IMR-90 (cell line): ENCODE data around the gene TBC1D10A. TPM values are rescaled to one million over a fixed set of nuclear protein-coding genes. Genes with fewer than 3 reads are reported as not detected.

ENCODE experiments used
- ATAC-seq: fragments of 200-7000 bp; cut with Tn5 transposase; 2 replicates; pipeline ENCODE4 v1.9.1; 2020; ENCODE audit warnings: low read depth, mild to moderate bottlenecking, moderate library complexity
- BruUV-seq: library from RNA; stranded (reverse); fragments of 400-500 nt; replicated peaks from 2 replicates; lab custom pipeline; 2021; lab: Mats Ljungman, UMichigan
- CTCF ChIA-PET: fragments of 300-600 bp; formaldehyde crosslinking; extraction: SDS; loops from one replicate; lab custom pipeline; 2021; ENCODE audit warnings: antibody characterized with exemption; lab: Yijun Ruan, JAX
- POLR2A ChIA-PET: fragments of 300-600 bp; sonication (Branson Sonifier 250); formaldehyde crosslinking; loops from one replicate; lab custom pipeline; 2022; ENCODE audit warnings: antibody characterized with exemption; ENCODE audit not compliant: unreplicated experiment; lab: Charles Lee
- DNase-seq: peaks from one replicate; pipeline ENCODE4 v3.0.0; 2013
- H2AFZ ChIP-seq: replicated peaks from 2 replicates; pipeline ENCODE3; 2013; ENCODE audit warnings: low read length, mild to moderate bottlenecking; ENCODE audit not compliant: poor library complexity
- H2AK5ac ChIP-seq: 2 replicates; pipeline ENCODE4 v1.6.1; 2013; ENCODE audit warnings: low read depth, low read length, inconsistent platforms
- H2AK9ac ChIP-seq: replicated peaks from 2 replicates; pipeline ENCODE3; 2013; ENCODE audit warnings: mild to moderate bottlenecking, low read depth, low read length, moderate library complexity; ENCODE audit not compliant: poor library complexity
- H2BK120ac ChIP-seq: 2 replicates; pipeline ENCODE4 v1.6.1; 2013; ENCODE audit warnings: low read depth, low read length, inconsistent platforms
- H2BK15ac ChIP-seq: 3 replicates; pipeline ENCODE4 v1.6.1; 2013; ENCODE audit warnings: low read depth, low read length, inconsistent platforms
- H2BK20ac ChIP-seq: 2 replicates; pipeline ENCODE4 v1.6.1; 2013; ENCODE audit warnings: low read depth, mild to moderate bottlenecking, inconsistent platforms, low read length, moderate library complexity
- H2BK5ac ChIP-seq: 2 replicates; pipeline ENCODE4 v1.6.1; 2013; ENCODE audit warnings: mild to moderate bottlenecking, low read depth, low read length, inconsistent platforms; ENCODE audit not compliant: poor library complexity, severe bottlenecking
- H3K14ac ChIP-seq: replicated peaks from 2 replicates; pipeline ENCODE4 v1.6.1; 2013; ENCODE audit warnings: low read depth, low read length, inconsistent platforms
- H3K18ac ChIP-seq: 2 replicates; pipeline ENCODE4 v1.6.1; 2013; ENCODE audit warnings: low read depth, low read length, control low read depth
- H3K23ac ChIP-seq: 2 replicates; pipeline ENCODE4 v1.6.1; 2013; ENCODE audit warnings: low read depth, low read length, inconsistent platforms
- H3K27ac ChIP-seq: 2 replicates; pipeline ENCODE4 v1.5.1; 2013; ENCODE audit warnings: mild to moderate bottlenecking, control low read depth, low read length; ENCODE audit not compliant: insufficient read depth
- H3K27me3 ChIP-seq: 2 replicates; pipeline ENCODE4 v1.6.1; 2013; ENCODE audit warnings: low read length; ENCODE audit not compliant: control insufficient read depth, insufficient read depth
- H3K36me3 ChIP-seq: 2 replicates; pipeline ENCODE4 v1.6.1; 2013; ENCODE audit warnings: low read length, mixed read lengths; ENCODE audit not compliant: control insufficient read depth, insufficient read depth
- H3K4ac ChIP-seq: 2 replicates; pipeline ENCODE4 v1.6.1; 2013; ENCODE audit warnings: low read depth, low read length, inconsistent platforms
- H3K4me1 ChIP-seq: 2 replicates; pipeline ENCODE4 v1.6.1; 2013; ENCODE audit warnings: low read length, mixed read lengths; ENCODE audit not compliant: control insufficient read depth, insufficient read depth
- H3K4me2 ChIP-seq: 2 replicates; pipeline ENCODE4 v1.6.1; 2013; ENCODE audit warnings: low read depth, mild to moderate bottlenecking, control low read depth, low read length, moderate library complexity
- H3K4me3 ChIP-seq: 2 replicates; pipeline ENCODE4 v1.5.1; 2013; ENCODE audit warnings: low read depth, mild to moderate bottlenecking, control low read depth, low read length, moderate library complexity; ENCODE audit not compliant: insufficient read depth
- H3K56ac ChIP-seq: 2 replicates; pipeline ENCODE4 v1.6.1; 2013; ENCODE audit warnings: low read length, inconsistent platforms; ENCODE audit not compliant: insufficient read depth; ENCODE audit errors: extremely low read depth
- H3K79me1 ChIP-seq, 2 experiments: 2 replicates each; pipeline ENCODE4 v1.6.1; 2013; ENCODE audit warnings: low read length in 2 of 2, inconsistent platforms in 1 of 2, low read depth in 1 of 2
- H3K9ac ChIP-seq: 2 replicates; pipeline ENCODE4 v1.6.1; 2013; ENCODE audit warnings: low read depth, low read length, control low read depth
- H3K9me1 ChIP-seq: 2 replicates; pipeline ENCODE4 v1.6.1; 2013; ENCODE audit warnings: low read length, inconsistent platforms; ENCODE audit not compliant: insufficient read depth
- H3K9me3 ChIP-seq: 2 replicates; pipeline ENCODE4 v1.6.1; 2013; ENCODE audit warnings: low read length; ENCODE audit not compliant: control insufficient read depth, insufficient read depth
- H4K20me1 ChIP-seq: 2 replicates; pipeline ENCODE4 v1.6.1; 2013; ENCODE audit warnings: low read length, inconsistent platforms; ENCODE audit not compliant: insufficient read depth
- H4K5ac ChIP-seq: 2 replicates; pipeline ENCODE4 v1.6.1; 2013; ENCODE audit warnings: mild to moderate bottlenecking, low read depth, low read length, control low read depth
- H4K8ac ChIP-seq, 2 experiments: 2 replicates each; pipeline ENCODE4 v1.6.1; 2013; ENCODE audit warnings: low read depth in 2 of 2, low read length in 2 of 2, control low read depth in 1 of 2, inconsistent platforms in 1 of 2
- H4K91ac ChIP-seq: 2 replicates; pipeline ENCODE4 v1.6.1; 2013; ENCODE audit warnings: low read depth, low read length, inconsistent platforms; ENCODE audit not compliant: insufficient read depth
- BHLHE40 ChIP-seq: fragments of 150-350 bp; IDR thresholded peaks from 2 replicates; pipeline ENCODE4 v1.6.1; 2016; ENCODE audit warnings: mild to moderate bottlenecking, low read depth, low read length
- CEBPB ChIP-seq: IDR thresholded peaks from 2 replicates; pipeline ENCODE4 v1.6.1; 2012; ENCODE audit warnings: low read depth, low read length, improper control_type of control experiment
- CHD1 ChIP-seq: IDR thresholded peaks from 2 replicates; pipeline ENCODE4 v1.6.1; 2012; ENCODE audit warnings: low read depth, low read length, improper control_type of control experiment
- FOS ChIP-seq: fragments of 150-350 bp; IDR thresholded peaks from 2 replicates; pipeline ENCODE4 v1.6.1; 2016; ENCODE audit warnings: low read depth, low read length
- MAZ ChIP-seq: IDR thresholded peaks from 2 replicates; pipeline ENCODE4 v1.6.1; 2012; ENCODE audit warnings: low read depth, mild to moderate bottlenecking, low read length, improper control_type of control experiment, moderate library complexity, borderline replicate concordance
- MXI1 ChIP-seq: IDR thresholded peaks from 2 replicates; pipeline ENCODE4 v1.6.1; 2012; ENCODE audit warnings: low read depth, mild to moderate bottlenecking, low read length, moderate library complexity, borderline replicate concordance
- POLR2A ChIP-seq: IDR thresholded peaks from 2 replicates; pipeline ENCODE4 v1.6.1; 2012; ENCODE audit warnings: mild to moderate bottlenecking, low read depth, low read length
- RAD21 ChIP-seq: IDR thresholded peaks from 2 replicates; pipeline ENCODE4 v1.6.1; 2012; ENCODE audit warnings: low read length, improper control_type of control experiment
- RCOR1 ChIP-seq: IDR thresholded peaks from 2 replicates; pipeline ENCODE4 v1.6.1; 2012; ENCODE audit warnings: mild to moderate bottlenecking, low read length, improper control_type of control experiment; ENCODE audit not compliant: insufficient replicate concordance
- RFX5 ChIP-seq: IDR thresholded peaks from 2 replicates; pipeline ENCODE4 v1.8.0; 2012; ENCODE audit warnings: low read depth, mild to moderate bottlenecking, low read length, moderate library complexity
- SMC3 ChIP-seq: fragments of 150-350 bp; IDR thresholded peaks from 2 replicates; pipeline ENCODE4 v1.6.1; 2016; ENCODE audit warnings: low read depth, mild to moderate bottlenecking, antibody characterized with exemption, low read length, moderate library complexity
- WGBS, 2 experiments: methylation state at CpG; one replicate each; pipeline versions ENCODE4 v1.1.5 to v1.1.7; 2013; ENCODE audit warnings: missing lambda C conversion rate in 2 of 2; ENCODE audit not compliant: insufficient read length in 1 of 2; ENCODE audit errors: extremely low coverage in 2 of 2; 5-methylcytosine and 5-hydroxymethylcytosine counted together
- dilution Hi-C: fragments of 300-500 bp; cut with HindIII; formaldehyde crosslinking; loops from one replicate; pipeline ENCODE4 v1.14.3; 2018; ENCODE audit warnings: low sequenced_read_pairs; ENCODE audit not compliant: unreplicated experiment
- in situ Hi-C: fragments of 300-500 bp; cut with MboI; formaldehyde crosslinking; loops from 3 replicates; pipeline ENCODE4 v1.14.3; 2019; ENCODE audit warnings: low sequenced_read_pairs, inconsistent platforms, mixed read lengths
- intact Hi-C: fragments of 100-400 bp; cut with micrococcal nuclease; formaldehyde crosslinking; loops from 2 replicates; pipeline ENCODE4 v1.10.0; 2022
- polyA plus RNA-seq, 3 experiments: library from polyadenylated mRNA; depleted of rRNA; stranded (reverse); fragments of >200 nt; gene quantifications; 2 replicates each; pipeline ENCODE4 v1.2.3, GENCODE V29; 2012; ENCODE audit warnings: low replicate concordance in 1 of 3
- total RNA-seq: library from RNA; depleted of rRNA; stranded (reverse); fragments of >200 nt; gene quantifications from 2 replicates; pipeline ENCODE4 v1.2.3, GENCODE V29; 2012
- TF ChIP-seq, protein P1 (sequence below): conservative IDR thresholded peaks from 2 replicates; pipeline ENCODE4 v1.5.1; 2012; ENCODE audit warnings: mild to moderate bottlenecking, low read depth, low read length, improper control_type of control experiment
- TF ChIP-seq, protein P2 (sequence below): fragments of 150-350 bp; IDR thresholded peaks from 2 replicates; pipeline ENCODE4 v1.6.1; 2017; ENCODE audit warnings: mild to moderate bottlenecking, antibody characterized with exemption, low read length, low read depth

Gene TBC1D10A
- total and polyA plus RNA-seq, 2 of the 4 experiments (the other 2 are of a cell fraction), result 16.3 to 33.1 TPM

DNA sequence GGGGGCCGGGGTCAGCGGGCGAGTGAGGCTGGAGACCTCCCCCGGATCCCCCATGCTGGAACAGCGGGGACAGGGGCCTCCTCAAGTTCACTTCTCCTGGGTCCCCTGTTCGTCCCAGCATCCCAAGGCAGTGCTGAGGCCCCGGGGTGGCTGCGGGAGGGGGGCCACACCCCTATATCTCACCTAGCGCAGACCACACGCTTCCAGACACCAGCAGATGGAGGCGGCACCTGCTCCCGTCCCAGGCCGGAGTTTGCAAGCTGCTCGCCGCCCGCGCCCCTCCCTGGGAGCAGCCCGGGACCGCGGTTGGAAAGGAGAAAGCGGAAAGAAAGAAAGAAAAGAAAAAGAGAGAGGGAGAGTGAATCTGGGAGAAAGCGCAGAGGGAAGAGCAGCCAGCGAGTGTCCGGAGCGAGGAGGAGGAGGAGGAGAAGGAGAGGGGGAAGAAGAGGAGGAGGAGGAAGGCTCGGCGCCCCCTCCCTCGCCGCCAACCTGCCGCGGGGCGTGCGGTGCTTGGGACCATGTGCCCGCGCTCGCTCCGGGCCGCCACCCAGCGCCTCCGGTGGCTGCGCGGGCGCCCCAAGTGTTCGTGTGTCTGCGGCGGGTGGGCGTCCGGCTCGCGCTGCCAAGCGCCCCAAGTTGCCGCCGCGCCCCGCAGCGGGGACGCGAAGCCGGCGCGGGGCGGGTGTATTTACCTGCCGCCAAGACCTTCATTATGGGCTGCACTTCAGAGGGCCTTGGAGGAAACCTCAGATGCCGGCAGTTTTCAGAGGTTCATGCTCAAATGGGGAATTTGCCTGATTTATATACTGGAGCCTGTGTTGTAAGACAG lies 80.5 kb downstream of the TBC1D10A start, which contains the start of gene LIF:
LIF (minus strand) TSS at position 775 of the 829 bp plus-strand sequence; CDS start at position 711, 64 bp downstream.
- Histone ChIP-seq H3K36me3 (peaks cover 39% of the 10 kb centered on the region), H4K20me1 (no peaks in the 10 kb centered on the region), H2AFZ (peak within 1 kb of the TSS; percentile 89), H2BK120ac (peak within 1 kb of the TSS; percentile 99), H2AK5ac (peak within 1 kb of the TSS; percentile 100), H3K4me2 (peak within 1 kb of the TSS; percentile 94), H3K4me3 (peak within 1 kb of the TSS; percentile 87), H3K23ac (peak within 1 kb of the TSS; percentile 99), H3K9me3 (no peaks in the 10 kb centered on the region), H3K14ac (peak within 1 kb of the TSS; percentile 98), H2BK15ac (peak within 1 kb of the TSS; percentile 100), H3K9ac (peak within 1 kb of the TSS; percentile 100), H3K79me1 (peaks cover 37 to 56% of the 10 kb centered on the region in 2 experiments), H3K27ac (peak within 1 kb of the TSS; percentile 100), H3K4ac (peak within 1 kb of the TSS; percentile 100), H4K8ac (peak within 1 kb of the TSS; percentile 94 to 96), H2BK5ac (peak within 1 kb of the TSS; percentile 94), H2BK20ac (peak within 1 kb of the TSS; percentile 84), H3K18ac (peak within 1 kb of the TSS; percentile 100), H4K91ac (peak within 1 kb of the TSS; percentile 99), H3K9me1 (peaks cover 25% of the 10 kb centered on the region), H2AK9ac (peak within 1 kb of the TSS; percentile 96), H3K56ac (peak within 1 kb of the TSS; percentile 87), H3K27me3 (no peaks in the 10 kb centered on the region), H4K5ac (peak within 1 kb of the TSS; percentile 100), H3K4me1 (peaks cover 65% of the 10 kb centered on the region)
- CTCF ChIA-PET, result no interaction called here
- in situ Hi-C loops, result no loop called here
- ATAC-seq (peak; percentile 6), DNase-seq (peak; percentile 86)
- BruUV-seq, result TSS peak; percentile 84
- WGBS, 2 experiments, result 0% methylated on average over 34 of the region's 64 CpGs; no CpG with 5 or more reads in 1 of the 2 experiments
- intact Hi-C loops, result loop anchor here (2.0 to 5.0 kb wide), 2 partner anchors 41 to 89 kb away; no protein-coding TSS in a partner anchor
- dilution Hi-C loops, result no loop called here
- POLR2A ChIA-PET, result interaction anchor here (0.6 to 1.1 kb wide), 4 partner anchors 34 to 65 kb away, joined by 3 to 4 read pairs (median 4); no protein-coding TSS in a partner anchor
- TF ChIP-seq FOS (no peak), RFX5 (no peak), MXI1 (peak; percentile 65; the same call in 1 of the 2 replicates), CHD1 (peak; percentile 98), RAD21 (no peak), BHLHE40 (no peak; the same call in 1 of the 2 replicates), CEBPB (peak; percentile 46; the same call in 1 of the 2 replicates), POLR2A (peak; percentile 98), RCOR1 (no peak), SMC3 (no peak), MAZ (peak; percentile 59; the same call in 1 of the 2 replicates)
- TF ChIP-seq, protein P1, sequence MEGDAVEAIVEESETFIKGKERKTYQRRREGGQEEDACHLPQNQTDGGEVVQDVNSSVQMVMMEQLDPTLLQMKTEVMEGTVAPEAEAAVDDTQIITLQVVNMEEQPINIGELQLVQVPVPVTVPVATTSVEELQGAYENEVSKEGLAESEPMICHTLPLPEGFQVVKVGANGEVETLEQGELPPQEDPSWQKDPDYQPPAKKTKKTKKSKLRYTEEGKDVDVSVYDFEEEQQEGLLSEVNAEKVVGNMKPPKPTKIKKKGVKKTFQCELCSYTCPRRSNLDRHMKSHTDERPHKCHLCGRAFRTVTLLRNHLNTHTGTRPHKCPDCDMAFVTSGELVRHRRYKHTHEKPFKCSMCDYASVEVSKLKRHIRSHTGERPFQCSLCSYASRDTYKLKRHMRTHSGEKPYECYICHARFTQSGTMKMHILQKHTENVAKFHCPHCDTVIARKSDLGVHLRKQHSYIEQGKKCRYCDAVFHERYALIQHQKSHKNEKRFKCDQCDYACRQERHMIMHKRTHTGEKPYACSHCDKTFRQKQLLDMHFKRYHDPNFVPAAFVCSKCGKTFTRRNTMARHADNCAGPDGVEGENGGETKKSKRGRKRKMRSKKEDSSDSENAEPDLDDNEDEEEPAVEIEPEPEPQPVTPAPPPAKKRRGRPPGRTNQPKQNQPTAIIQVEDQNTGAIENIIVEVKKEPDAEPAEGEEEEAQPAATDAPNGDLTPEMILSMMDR, result 0 out of 2 replicates have a peak, but pooled peaks have one; percentile 12
- TF ChIP-seq, protein P2, sequence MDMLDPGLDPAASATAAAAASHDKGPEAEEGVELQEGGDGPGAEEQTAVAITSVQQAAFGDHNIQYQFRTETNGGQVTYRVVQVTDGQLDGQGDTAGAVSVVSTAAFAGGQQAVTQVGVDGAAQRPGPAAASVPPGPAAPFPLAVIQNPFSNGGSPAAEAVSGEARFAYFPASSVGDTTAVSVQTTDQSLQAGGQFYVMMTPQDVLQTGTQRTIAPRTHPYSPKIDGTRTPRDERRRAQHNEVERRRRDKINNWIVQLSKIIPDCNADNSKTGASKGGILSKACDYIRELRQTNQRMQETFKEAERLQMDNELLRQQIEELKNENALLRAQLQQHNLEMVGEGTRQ, result no peak
